K562 (cell line): ENCODE measurements around the gene AFAP1. TPM values are rescaled to one million over a fixed set of nuclear protein-coding genes. Genes with fewer than 3 reads are reported as not detected.

ENCODE experiments used
- POLR3G ChIP-seq: IDR thresholded peaks from 2 replicates; pipeline ENCODE4 v1.6.1; 2011; ENCODE audit not compliant: insufficient read length, insufficient replicate concordance; ENCODE audit errors: extremely low read depth
- ZBTB12 ChIP-seq: fragments of 250-450 bp; sonication (Bioruptor Pico); IDR thresholded peaks from 2 replicates; pipeline ENCODE4 v1.4.0; 2020
- polyA plus RNA-seq, 8 experiments: library from polyadenylated mRNA; depleted of rRNA in 4 of 8; stranded (reverse) in 5 of 8; unstranded in 3 of 8; fragments of >200 nt; fragmentation: Nextera tagmentation in 2 of 8; fragmentation: Illumina TruSeq in 1 of 8; extraction: Ambion mirVana in 2 of 8; extraction: Trizol in 1 of 8; gene quantifications; 2 replicates each; pipeline versions ENCODE4 v1.2.1 to v1.2.3, GENCODE V29; 2011 to 2014; ENCODE audit warnings: inconsistent platforms in 1 of 8, missing spikeins in 1 of 8
- total RNA-seq, 7 experiments: library from RNA; depleted of rRNA in 6 of 7; stranded (reverse); fragments of >200 nt in 6 of 7; fragmentation: Illumina TruSeq in 2 of 7; extraction: Trizol in 2 of 7; gene quantifications; 2 replicates each; pipeline versions ENCODE4 v1.2.1 to v1.2.3, GENCODE V29; 2011 to 2021; ENCODE audit warnings: low replicate concordance in 1 of 7
- TF ChIP-seq, protein P1 (sequence below): sonication (generic); formaldehyde crosslinking; IDR thresholded peaks from 2 replicates; pipeline ENCODE4 v1.8.0; 2022; ENCODE audit warnings: mild to moderate bottlenecking, missing genetic modification reagents

Gene AFAP1
- total and polyA plus RNA-seq, 9 of the 15 experiments (the other 6 are each of a cell fraction or from before 2014, with no cell fraction given): 0.07 to 0.42 (median 0.12) TPM; not detected in 1

DNA sequence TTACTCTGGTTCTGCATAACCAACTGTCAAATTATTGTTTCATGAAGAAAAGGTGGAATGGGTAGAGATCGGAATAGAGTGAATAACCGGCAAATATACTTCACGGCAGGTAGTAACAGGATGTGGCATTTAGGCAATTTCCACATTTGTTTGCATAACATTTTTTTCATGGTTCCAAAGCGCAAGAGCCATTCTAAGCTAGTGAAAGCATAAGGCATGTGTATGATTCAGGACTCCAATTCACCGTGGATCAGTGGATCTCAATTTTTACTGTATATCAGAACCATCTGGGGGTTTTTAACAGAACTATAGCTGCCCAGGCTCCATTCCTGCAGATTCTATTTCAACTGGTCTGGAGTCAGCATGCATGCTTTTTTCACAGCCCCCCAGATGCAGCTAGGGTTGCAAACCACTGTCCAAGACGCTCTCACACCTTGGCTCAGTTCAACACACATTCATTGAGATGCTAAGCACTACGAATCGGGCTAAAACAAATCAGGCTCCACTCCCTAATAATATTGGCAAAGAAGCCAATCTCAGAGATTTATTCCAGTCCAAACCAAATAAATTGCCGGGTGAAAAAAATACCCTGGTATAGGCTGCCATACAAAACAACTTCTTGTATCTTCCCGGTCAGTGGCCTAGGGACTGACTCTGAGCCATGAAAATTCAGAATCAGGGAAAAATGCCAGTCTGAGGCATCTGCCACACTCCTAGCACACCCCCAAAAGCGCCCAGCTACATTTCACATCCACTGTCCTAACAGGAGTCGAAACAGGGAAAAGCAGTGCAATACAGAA lies 30.0 kb downstream of the AFAP1 start (continued):
- TF ChIP-seq ZBTB12 (CRISPR knock-in tag) (no peak), POLR3G (no peak)
- TF ChIP-seq, protein P1, sequence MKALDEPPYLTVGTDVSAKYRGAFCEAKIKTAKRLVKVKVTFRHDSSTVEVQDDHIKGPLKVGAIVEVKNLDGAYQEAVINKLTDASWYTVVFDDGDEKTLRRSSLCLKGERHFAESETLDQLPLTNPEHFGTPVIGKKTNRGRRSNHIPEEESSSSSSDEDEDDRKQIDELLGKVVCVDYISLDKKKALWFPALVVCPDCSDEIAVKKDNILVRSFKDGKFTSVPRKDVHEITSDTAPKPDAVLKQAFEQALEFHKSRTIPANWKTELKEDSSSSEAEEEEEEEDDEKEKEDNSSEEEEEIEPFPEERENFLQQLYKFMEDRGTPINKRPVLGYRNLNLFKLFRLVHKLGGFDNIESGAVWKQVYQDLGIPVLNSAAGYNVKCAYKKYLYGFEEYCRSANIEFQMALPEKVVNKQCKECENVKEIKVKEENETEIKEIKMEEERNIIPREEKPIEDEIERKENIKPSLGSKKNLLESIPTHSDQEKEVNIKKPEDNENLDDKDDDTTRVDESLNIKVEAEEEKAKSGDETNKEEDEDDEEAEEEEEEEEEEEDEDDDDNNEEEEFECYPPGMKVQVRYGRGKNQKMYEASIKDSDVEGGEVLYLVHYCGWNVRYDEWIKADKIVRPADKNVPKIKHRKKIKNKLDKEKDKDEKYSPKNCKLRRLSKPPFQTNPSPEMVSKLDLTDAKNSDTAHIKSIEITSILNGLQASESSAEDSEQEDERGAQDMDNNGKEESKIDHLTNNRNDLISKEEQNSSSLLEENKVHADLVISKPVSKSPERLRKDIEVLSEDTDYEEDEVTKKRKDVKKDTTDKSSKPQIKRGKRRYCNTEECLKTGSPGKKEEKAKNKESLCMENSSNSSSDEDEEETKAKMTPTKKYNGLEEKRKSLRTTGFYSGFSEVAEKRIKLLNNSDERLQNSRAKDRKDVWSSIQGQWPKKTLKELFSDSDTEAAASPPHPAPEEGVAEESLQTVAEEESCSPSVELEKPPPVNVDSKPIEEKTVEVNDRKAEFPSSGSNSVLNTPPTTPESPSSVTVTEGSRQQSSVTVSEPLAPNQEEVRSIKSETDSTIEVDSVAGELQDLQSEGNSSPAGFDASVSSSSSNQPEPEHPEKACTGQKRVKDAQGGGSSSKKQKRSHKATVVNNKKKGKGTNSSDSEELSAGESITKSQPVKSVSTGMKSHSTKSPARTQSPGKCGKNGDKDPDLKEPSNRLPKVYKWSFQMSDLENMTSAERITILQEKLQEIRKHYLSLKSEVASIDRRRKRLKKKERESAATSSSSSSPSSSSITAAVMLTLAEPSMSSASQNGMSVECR: no peak
